Mesendoderm (in vitro differentiated cells): ENCODE measurements around the gene RAB1B.
"Not testable (repeated sequence)": the region's sequence is repeated elsewhere in the genome, so short reads cannot be mapped to it uniquely, and the experiment has no call there.

Experiments used
- DNase-seq: peaks from one replicate; pipeline ENCODE4 v3.0.0; 2013
- H2AK5ac ChIP-seq: 2 replicates; pipeline ENCODE4 v1.6.1; 2013; ENCODE audit warnings: low read length, inconsistent platforms
- H2BK120ac ChIP-seq: 2 replicates; pipeline ENCODE4 v1.6.1; 2013; ENCODE audit warnings: low read depth, mild to moderate bottlenecking, low read length, moderate library complexity, mixed read lengths
- H2BK15ac ChIP-seq: replicated peaks from 2 replicates; pipeline ENCODE4 v1.6.1; 2013; ENCODE audit warnings: low read depth, mild to moderate bottlenecking, moderate library complexity
- H2BK5ac ChIP-seq: 2 replicates; pipeline ENCODE4 v1.6.1; 2013; ENCODE audit warnings: low read length, inconsistent platforms
- H3K18ac ChIP-seq: 2 replicates; pipeline ENCODE4 v1.6.1; 2013; ENCODE audit warnings: mild to moderate bottlenecking, low read length, mixed read lengths
- H3K23ac ChIP-seq: one replicate; pipeline ENCODE4 v1.6.1; 2013; ENCODE audit warnings: low read length
- H3K27ac ChIP-seq: 2 replicates; pipeline ENCODE4 v1.5.1; 2013; ENCODE audit warnings: low read depth, mild to moderate bottlenecking, inconsistent platforms, low read length, moderate library complexity
- H3K27me3 ChIP-seq: 2 replicates; pipeline ENCODE4 v1.6.1; 2013; ENCODE audit warnings: low read length, control low read depth, mild to moderate bottlenecking, inconsistent platforms; ENCODE audit not compliant: insufficient read depth, poor library complexity
- H3K36me3 ChIP-seq: 2 replicates; pipeline ENCODE4 v1.6.1; 2013; ENCODE audit warnings: low read length, inconsistent platforms; ENCODE audit not compliant: control insufficient read depth, insufficient read depth
- H3K4ac ChIP-seq: one replicate; pipeline ENCODE4 v1.6.1; 2013; ENCODE audit warnings: low read depth, mild to moderate bottlenecking, low read length, moderate library complexity
- H3K4me1 ChIP-seq: 2 replicates; pipeline ENCODE4 v1.6.1; 2013; ENCODE audit warnings: low read depth, low read length, inconsistent platforms; ENCODE audit not compliant: control insufficient read depth
- H3K4me2 ChIP-seq: 2 replicates; pipeline ENCODE4 v1.6.1; 2013; ENCODE audit warnings: low read length
- H3K4me3 ChIP-seq: 2 replicates; pipeline ENCODE4 v1.5.1; 2013; ENCODE audit warnings: mild to moderate bottlenecking, low read length
- H3K56ac ChIP-seq: one replicate; pipeline ENCODE4 v1.6.1; 2013; ENCODE audit warnings: low read length
- H3K79me1 ChIP-seq: 2 replicates; pipeline ENCODE4 v1.6.1; 2013; ENCODE audit warnings: low read length, inconsistent platforms
- H3K79me2 ChIP-seq: 2 replicates; pipeline ENCODE4 v1.6.1; 2013; ENCODE audit warnings: mild to moderate bottlenecking, low read length; ENCODE audit not compliant: control insufficient read depth, insufficient read depth
- H3K9ac ChIP-seq: 2 replicates; pipeline ENCODE4 v1.6.1; 2013; ENCODE audit warnings: low read length, inconsistent platforms
- H4K5ac ChIP-seq: one replicate; pipeline ENCODE4 v1.6.1; 2013; ENCODE audit warnings: low read length
- H4K8ac ChIP-seq: one replicate; pipeline ENCODE4 v1.6.1; 2013; ENCODE audit warnings: low read depth, mild to moderate bottlenecking, control low read depth, low read length, moderate library complexity
- WGBS: extraction: QIAGEN DNeasy Blood & Tissue Kit; methylation state at CpG from one replicate; pipeline ENCODE4 v1.1.7; 2013; ENCODE audit warnings: low lambda C conversion rate, missing lambda C conversion rate; ENCODE audit not compliant: insufficient coverage; ENCODE audit errors: extremely low coverage; 5-methylcytosine and 5-hydroxymethylcytosine counted together

RAB1B gene

GRCh38 chr11:66320748-66321147 is 52.3 kb downstream of the RAB1B start:
- H3K79me2 ChIP-seq, H3K9ac ChIP-seq, H2BK120ac ChIP-seq, H3K79me1 ChIP-seq, H4K5ac ChIP-seq, H2BK15ac ChIP-seq, H3K27ac ChIP-seq, H4K8ac ChIP-seq, H2AK5ac ChIP-seq, H3K18ac ChIP-seq, H3K56ac ChIP-seq, H3K4me2 ChIP-seq, H3K4me3 ChIP-seq, H2BK5ac ChIP-seq, H3K23ac ChIP-seq, H3K4ac ChIP-seq, H3K36me3 ChIP-seq, H3K27me3 ChIP-seq, DNase-seq: not testable (repeated sequence)
- no CpG with 5 or more reads among the region's 6 CpGs for WGBS
- peaks cover 13% of the 10 kb centered on the region for H3K4me1 ChIP-seq

- no peak for DNase-seq
- Histone ChIP-seq H2BK5ac (no peak overlapping the region), H3K9ac (no peak overlapping the region), H3K79me1 (no peaks in the 10 kb centered on the region), H3K4me2 (no peak overlapping the region), H3K27me3 (no peaks in the 10 kb centered on the region), H3K79me2 (no peaks in the 10 kb centered on the region), H3K4me3 (no peak overlapping the region), H2AK5ac (no peak overlapping the region), H4K8ac (no peak overlapping the region), H3K56ac (no peak overlapping the region), H2BK120ac (no peak overlapping the region), H2BK15ac (no peak overlapping the region), H3K36me3 (no peaks in the 10 kb centered on the region), H3K4me1 (peaks cover 13% of the 10 kb centered on the region), H3K23ac (no peak overlapping the region), H4K5ac (no peak overlapping the region), H3K27ac (no peak overlapping the region), H3K4ac (no peak overlapping the region), H3K18ac (no peak overlapping the region)
- no CpG with 5 or more reads among the region's 4 CpGs for WGBS
Observed at GRCh38 chr11:66321606-66322005, 53.2 kb downstream of the RAB1B start.

- Histone ChIP-seq H3K56ac (no peak overlapping the region), H3K4ac (no peak overlapping the region), H2BK5ac (no peak overlapping the region), H3K4me3 (no peak overlapping the region), H3K4me1 (peaks cover 10% of the 10 kb centered on the region), H3K27ac (no peak overlapping the region), H2BK120ac (no peak overlapping the region), H2BK15ac (no peak overlapping the region), H3K18ac (no peak overlapping the region), H3K27me3 (no peaks in the 10 kb centered on the region), H3K4me2 (no peak overlapping the region), H3K36me3 (no peaks in the 10 kb centered on the region), H3K9ac (no peak overlapping the region), H3K79me1 (no peaks in the 10 kb centered on the region), H2AK5ac (no peak overlapping the region), H3K23ac (no peak overlapping the region), H4K8ac (no peak overlapping the region), H4K5ac (no peak overlapping the region), H3K79me2 (no peaks in the 10 kb centered on the region)
- no CpG with 5 or more reads among the region's 11 CpGs for WGBS
- no peak for DNase-seq
Observed at GRCh38 chr11:66322732-66323427, 54.4 kb downstream of the RAB1B start.

GRCh38 chr11:66323684-66324083 is 55.2 kb downstream of the RAB1B start:
- Histone ChIP-seq H3K18ac (no peak overlapping the region), H3K27me3 (no peaks in the 10 kb centered on the region), H3K27ac (no peak overlapping the region), H2BK120ac (no peak overlapping the region), H4K5ac (no peak overlapping the region), H3K4ac (no peak overlapping the region), H3K4me2 (no peak overlapping the region), H2AK5ac (no peak overlapping the region), H3K56ac (no peak overlapping the region), H3K79me1 (no peaks in the 10 kb centered on the region), H3K9ac (no peak overlapping the region), H4K8ac (no peak overlapping the region), H3K4me1 (peaks cover 7% of the 10 kb centered on the region), H3K23ac (no peak overlapping the region), H2BK15ac (no peak overlapping the region), H2BK5ac (no peak overlapping the region), H3K79me2 (no peaks in the 10 kb centered on the region), H3K4me3 (no peak overlapping the region), H3K36me3 (no peaks in the 10 kb centered on the region)
- DNase-seq: no peak
- WGBS: no CpG with 5 or more reads among the region's 1 CpG

GRCh38 chr11:66324664-66325063 is 56.2 kb downstream of the RAB1B start:
- no peak overlapping the region for H3K4ac ChIP-seq
- H2AK5ac ChIP-seq: no peak overlapping the region
- H3K79me2 ChIP-seq: no peaks in the 10 kb centered on the region
- H2BK120ac ChIP-seq: no peak overlapping the region
- no peak overlapping the region for H3K18ac ChIP-seq
- no peaks in the 10 kb centered on the region for H3K79me1 ChIP-seq
- H3K4me3 ChIP-seq: no peak overlapping the region
- no CpG with 5 or more reads among the region's 10 CpGs for WGBS
- no peak overlapping the region for H2BK15ac ChIP-seq
- peak; percentile 53 for DNase-seq
- no peak overlapping the region for H4K8ac ChIP-seq
- H3K9ac ChIP-seq: no peak overlapping the region
- H3K56ac ChIP-seq: peak overlapping the region; percentile 52
- peaks cover 8% of the 10 kb centered on the region for H3K4me1 ChIP-seq
- no peak overlapping the region for H4K5ac ChIP-seq
- H3K36me3 ChIP-seq: no peaks in the 10 kb centered on the region
- H3K23ac ChIP-seq: no peak overlapping the region
- no peak overlapping the region for H3K4me2 ChIP-seq
- no peaks in the 10 kb centered on the region for H3K27me3 ChIP-seq
- no peak overlapping the region for H3K27ac ChIP-seq
- H2BK5ac ChIP-seq: no peak overlapping the region

GRCh38 chr11:66325263-66325671 is 56.8 kb downstream of the RAB1B start:
- H3K4me3 ChIP-seq: no peak overlapping the region

More at GRCh38 chr11:66325263-66325671, 56.8 kb downstream of the RAB1B start:
- H3K23ac ChIP-seq: no peak overlapping the region
- no peak overlapping the region for H3K4ac ChIP-seq
- H3K56ac ChIP-seq: peak overlapping the region; percentile 44
- H2BK15ac ChIP-seq: no peak overlapping the region
- no peak overlapping the region for H3K9ac ChIP-seq
- H4K8ac ChIP-seq: no peak overlapping the region
- no peaks in the 10 kb centered on the region for H3K27me3 ChIP-seq
- DNase-seq: no peak
- no peak overlapping the region for H2BK5ac ChIP-seq
- no peak overlapping the region for H3K4me2 ChIP-seq
- H3K27ac ChIP-seq: no peak overlapping the region
- H3K79me2 ChIP-seq: no peaks in the 10 kb centered on the region
- H3K79me1 ChIP-seq: no peaks in the 10 kb centered on the region
- no peaks in the 10 kb centered on the region for H3K36me3 ChIP-seq
- H2BK120ac ChIP-seq: no peak overlapping the region
- peaks cover 8% of the 10 kb centered on the region for H3K4me1 ChIP-seq
- no CpG with 5 or more reads among the region's 8 CpGs for WGBS
- no peak overlapping the region for H2AK5ac ChIP-seq
- no peak overlapping the region for H4K5ac ChIP-seq
- no peak overlapping the region for H3K18ac ChIP-seq
